M059J (cell line): Measurements from ENCODE around the gene CCDC60. TPM values are rescaled to one million over a fixed set of nuclear protein-coding genes. Genes with fewer than 3 reads are reported as not detected.
"Not testable (repeated sequence)": the region's sequence is repeated elsewhere in the genome, so short reads cannot be mapped to it uniquely, and the experiment has no call there.

Experiments
- DNase-seq: peaks from one replicate; pipeline ENCODE4 v3.0.0-alpha.2; 2012; ENCODE audit warnings: low read depth
- total RNA-seq: library from RNA; depleted of rRNA; stranded (reverse); fragments of >200 nt; shearing (Covaris generic); gene quantifications from 2 replicates; pipeline ENCODE4 v1.2.3, GENCODE V29; 2014

CCDC60 gene
- total RNA-seq, 1 experiment from 2014 or later = not detected

GRCh38 chr12:119338593-119339363, 4.2 kb downstream of the CCDC60 start:
- DNase-seq = no peak

DNA sequence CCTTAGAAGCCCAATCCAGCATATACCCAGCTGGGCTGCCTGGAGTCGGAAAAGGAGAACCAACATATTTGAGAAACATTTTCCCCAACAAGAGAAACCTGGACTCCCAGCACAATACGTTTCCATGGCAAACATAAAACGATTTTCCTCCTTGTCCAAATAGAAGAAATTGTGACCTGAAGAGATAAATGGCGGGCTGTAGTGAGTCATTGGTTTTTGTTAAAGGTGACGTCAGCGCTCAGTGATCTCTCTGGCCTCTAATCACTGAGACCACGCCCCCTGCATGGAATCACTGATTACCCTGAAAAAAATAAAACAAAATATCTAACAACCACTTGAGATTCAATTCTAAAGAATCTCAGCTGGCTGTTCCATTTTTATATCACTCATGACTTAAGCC, 6.0 kb downstream of the CCDC60 start:
- peak; percentile 2 for DNase-seq

GRCh38 chr12:119341020-119341419, 6.5 kb downstream of the CCDC60 start:
- DNase-seq = no peak

DNA sequence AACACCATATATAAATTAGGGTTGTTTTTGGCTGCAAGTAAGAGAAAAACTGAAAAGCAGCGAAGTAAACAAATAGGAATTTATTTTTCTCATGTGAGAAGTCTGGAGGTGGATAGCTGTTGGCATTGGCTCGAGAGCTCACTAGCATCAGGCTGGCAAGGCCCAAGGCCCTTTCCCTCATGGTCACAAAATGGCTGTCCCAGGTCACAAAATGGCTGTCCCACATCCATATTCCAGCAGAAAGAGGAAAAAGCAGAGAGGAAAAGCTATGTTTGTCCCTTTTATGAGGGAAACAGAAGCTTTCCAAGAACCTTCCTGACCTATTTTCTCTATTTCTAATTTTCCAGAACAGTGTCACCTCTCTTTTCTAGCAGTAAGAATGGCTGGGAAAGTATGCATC, 7.5 kb downstream of the CCDC60 start:
- no peak for DNase-seq

DNA sequence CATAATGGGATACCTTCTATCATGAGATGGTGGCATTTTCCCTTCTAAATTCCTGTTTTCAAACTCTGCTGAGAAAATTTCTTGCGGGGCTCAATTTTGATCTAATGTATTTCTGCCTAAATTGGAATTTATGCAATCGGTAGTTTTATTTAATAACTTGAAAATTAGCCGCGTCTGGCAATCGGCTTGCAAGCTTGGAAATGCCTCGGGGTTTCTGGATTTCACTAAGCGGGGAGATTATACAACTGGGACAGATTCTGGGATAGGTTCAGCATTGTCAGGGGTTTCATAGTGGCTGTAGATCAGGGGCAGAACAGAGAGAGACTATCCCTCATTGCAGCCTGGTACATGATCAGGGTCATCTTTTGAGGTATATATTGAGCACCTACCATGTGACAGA, 8.6 kb downstream of the CCDC60 start:
- no peak for DNase-seq

- DNase-seq = no peak
These were observed 19.6 kb downstream of the CCDC60 start for GRCh38 chr12:119354172-119354571.

- not testable (repeated sequence) for DNase-seq
These were observed 25.8 kb downstream of the CCDC60 start for GRCh38 chr12:119360366-119360765.

DNA sequence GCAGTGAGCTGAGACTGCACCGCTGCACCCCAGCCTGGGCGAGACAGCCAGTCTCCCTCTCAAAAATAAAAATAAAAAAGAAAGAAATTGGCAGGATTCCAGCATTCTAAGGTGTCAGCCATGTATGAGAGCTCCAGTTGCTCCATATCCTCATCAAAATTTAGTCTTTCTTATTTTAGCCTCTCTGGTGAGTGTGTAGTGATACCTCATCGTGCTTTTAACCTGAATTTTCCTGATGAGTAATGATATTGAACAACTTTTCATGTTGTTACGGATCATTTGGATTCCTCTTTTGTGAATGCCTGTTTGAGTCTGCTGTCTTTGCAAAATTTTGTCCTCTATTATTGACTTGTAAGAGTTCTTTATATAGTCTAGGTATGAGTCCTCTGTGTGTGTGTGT, 28.5 kb downstream of the CCDC60 start:
- DNase-seq = no peak

DNA sequence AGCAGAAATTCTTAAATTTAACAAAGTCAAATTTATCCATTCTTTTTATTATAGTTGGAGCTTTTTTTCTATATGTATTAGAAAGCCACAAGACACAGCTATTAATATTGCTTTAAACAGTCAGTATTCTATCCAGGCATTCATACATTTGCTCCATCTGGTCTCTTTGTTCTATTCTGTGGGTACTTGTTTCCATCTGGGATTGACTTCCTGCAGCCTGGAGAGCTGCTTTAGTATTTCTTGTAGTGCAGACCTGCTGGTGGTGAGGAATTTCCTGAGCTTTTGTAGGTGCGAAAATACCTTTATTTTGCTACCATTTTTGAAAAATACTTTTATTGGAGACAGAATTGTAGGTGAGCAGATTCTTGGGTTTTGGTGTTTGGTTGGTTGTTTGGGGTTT, 29.0 kb downstream of the CCDC60 start:
- no peak for DNase-seq

DNA sequence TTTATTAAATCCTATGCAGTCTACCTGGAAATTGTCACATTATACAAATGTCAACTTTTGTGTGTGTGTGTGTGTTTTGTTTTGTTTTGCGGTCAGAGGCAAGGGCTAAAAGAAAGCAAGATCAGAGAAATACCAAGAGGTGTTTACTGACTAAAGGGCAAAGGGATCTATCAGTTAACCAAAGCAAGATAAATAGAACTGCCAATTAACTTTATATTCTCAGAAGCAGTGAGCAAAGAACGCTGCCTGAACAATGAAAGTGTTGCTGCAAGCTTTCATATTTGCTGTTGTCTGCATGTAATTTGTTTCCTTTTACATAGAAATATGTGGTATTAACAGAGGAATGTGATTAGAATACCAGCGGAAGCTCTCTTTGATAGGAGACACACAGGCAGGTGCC, 30.9 kb downstream of the CCDC60 start:
- DNase-seq = no peak

DNA sequence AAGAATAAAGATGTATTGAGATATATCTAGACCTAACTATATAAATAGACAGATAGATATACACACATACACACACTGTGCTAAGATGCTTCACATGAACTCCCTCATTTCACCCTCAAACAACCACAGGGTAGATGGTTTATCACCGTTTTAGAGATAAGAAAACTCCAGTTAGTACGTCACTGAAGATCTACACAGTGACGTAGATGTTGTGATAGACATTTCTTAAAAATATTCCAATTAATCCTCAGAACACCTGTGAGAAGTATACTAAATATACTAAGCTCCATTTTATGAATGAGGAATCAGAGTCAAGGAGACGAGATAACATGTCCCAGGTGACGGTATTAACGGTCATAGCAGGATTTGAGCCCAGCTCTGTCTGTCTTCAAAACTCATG, 31.5 kb downstream of the CCDC60 start:
- DNase-seq = no peak

DNA sequence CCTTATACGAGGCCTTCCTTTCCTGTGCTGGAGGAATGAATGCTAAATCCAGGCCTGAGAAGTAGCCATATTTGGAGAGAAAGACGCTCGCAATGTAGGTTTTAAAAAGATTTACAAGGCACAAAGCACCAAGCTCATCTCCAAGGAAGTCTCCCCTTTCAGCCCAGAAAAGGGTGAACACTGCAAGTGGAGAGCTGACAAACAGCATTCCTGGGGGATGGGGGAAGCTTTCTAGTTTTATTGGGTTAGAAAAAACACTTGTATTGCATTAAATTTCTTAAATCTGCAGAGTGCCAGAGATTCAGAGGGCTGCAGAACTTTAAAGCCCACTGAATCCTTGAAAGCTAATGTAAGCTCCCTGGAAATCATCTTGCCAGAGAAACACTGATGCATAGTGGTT, 34.6 kb downstream of the CCDC60 start:
- no peak for DNase-seq

GRCh38 chr12:119369907-119370546, 35.5 kb downstream of the CCDC60 start:
- DNase-seq = no peak

DNA sequence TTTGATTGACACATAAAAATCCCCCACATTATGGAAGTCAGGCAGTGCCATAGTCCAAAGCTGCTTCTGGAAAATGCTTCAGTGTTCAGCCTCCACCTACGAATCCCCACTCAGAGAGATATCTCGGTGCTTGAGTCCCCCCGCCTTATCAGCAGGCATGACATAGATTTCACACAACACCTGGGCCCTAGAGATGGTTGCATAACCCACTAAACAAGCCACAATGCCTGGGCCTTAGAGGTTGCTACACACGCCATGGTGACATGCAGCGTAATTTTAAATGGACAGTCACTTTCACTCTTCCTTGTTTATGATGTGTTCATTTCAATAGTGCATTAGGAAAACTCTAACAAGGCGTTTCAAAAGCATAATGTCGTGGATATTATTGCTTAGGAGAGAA, 38.0 kb downstream of the CCDC60 start:
- no peak for DNase-seq

GRCh38 chr12:119373001-119373400, 38.5 kb downstream of the CCDC60 start:
- no peak for DNase-seq

DNA sequence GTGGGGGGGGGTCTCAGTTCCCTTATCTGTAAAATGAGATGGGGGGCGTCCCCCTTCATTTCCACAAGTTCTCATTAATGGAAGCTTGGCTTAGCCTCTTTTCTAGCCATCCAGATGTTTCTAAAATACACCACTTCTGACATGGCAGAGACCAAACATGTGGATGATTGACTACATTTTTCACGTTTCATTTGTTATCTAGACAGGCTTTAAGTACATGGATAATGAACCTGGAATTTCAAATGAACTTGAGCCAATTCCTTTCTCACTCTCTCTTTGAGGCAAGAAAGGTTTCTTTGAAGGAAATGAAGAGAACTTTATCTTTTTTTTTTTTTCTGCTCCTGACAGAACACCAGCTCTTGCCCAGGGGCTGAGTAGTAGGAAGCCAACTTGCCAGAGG, 39.1 kb downstream of the CCDC60 start:
- no peak for DNase-seq

DNA sequence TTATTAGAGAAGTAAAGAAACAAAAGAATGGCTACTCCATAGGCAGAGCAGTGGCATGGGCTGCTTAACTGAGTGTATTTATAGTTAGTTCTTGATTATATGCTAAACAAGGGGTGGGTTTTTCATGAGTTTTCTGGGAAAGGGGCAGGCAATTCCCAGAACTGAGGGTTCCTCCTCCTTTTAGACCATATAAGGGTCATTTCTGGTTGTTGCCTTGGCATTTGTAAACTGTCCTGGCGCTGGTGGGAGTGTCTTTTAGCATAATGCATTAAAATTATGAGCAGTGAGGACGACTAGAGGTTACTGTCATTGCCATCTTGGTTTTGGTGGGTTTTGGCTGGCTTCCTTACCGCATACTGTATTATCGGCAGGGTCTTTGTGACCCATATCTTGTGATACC, 40.1 kb downstream of the CCDC60 start:
- DNase-seq = no peak

GRCh38 chr12:119375075-119375882, 40.8 kb downstream of the CCDC60 start:
- DNase-seq = no peak

DNA sequence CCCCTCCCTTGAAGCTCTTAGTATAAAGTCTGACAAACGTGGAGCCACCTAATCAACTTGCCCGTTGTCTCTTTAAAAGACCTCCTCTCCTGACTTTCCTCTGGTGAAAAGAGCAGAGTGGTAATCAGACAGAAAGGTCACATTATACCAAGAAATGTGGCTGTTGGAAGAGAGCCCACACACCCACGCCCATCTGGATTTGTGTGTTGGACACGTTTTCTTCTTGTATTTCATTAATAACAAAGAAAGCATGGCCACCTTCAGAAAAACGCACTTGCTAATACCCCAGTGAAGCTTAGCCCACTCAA, 41.3 kb downstream of the CCDC60 start:
- DNase-seq = no peak

- DNase-seq = no peak
These were observed 44.4 kb downstream of the CCDC60 start for GRCh38 chr12:119378903-119379302.

GRCh38 chr12:119381471-119382235, 47.1 kb downstream of the CCDC60 start:
- DNase-seq = no peak

- no peak for DNase-seq
These were observed 48.7 kb downstream of the CCDC60 start for GRCh38 chr12:119383206-119383605.
